Activated T-cell treated with anti-CD3 and anti-CD28 coated beads for 4 hours (primary cell): ENCODE data around the gene PSAP.
"Not testable (repeated sequence)": the region's sequence is repeated elsewhere in the genome, so short reads cannot be mapped to it uniquely, and the experiment has no call there.

Source experiments
- DNase-seq: peaks from one replicate; pipeline ENCODE4 v3.0.0-alpha.2; 2020

The PSAP gene

DNA sequence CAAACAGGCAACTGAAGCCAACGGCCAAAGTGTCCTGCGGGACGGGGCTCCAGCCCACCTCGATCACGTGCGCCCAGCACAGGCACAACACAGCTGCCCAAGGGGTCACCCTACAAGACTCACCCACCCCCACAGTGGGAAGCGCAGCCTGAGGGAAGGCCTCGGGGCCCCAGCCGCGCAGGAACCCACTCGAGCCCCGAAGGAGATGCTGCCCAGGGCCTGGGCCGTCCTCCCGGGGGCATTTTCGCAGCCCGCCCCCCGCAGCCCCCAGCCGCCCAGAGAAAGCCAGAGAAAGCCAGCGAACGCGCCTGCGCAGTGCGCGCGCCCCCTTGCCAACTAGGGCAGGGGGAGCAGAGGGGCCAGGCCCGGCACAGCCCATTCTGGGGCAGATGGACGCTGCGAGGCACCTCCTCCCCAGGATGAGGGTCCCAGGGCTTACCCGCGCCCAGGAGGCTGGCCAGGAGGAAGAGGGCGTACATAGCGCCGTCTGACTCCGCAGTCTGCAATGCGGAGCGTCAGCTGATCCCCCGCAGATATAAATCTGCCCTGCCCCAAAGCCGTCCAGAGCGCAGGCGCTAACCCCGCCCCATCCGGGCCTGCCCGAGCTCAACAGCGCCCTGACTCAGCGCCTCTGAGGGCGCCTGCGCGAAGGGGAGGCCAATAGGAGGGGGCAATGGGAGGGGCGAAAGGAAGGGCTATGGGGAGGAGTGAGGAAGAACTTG is at the start of gene PSAP:
Gene PSAP (minus strand): TSS at position 509 of the 722 bp plus-strand sequence. CDS start 30 bp downstream, at position 479.
- DNase-seq, result peak; percentile 98

DNA sequence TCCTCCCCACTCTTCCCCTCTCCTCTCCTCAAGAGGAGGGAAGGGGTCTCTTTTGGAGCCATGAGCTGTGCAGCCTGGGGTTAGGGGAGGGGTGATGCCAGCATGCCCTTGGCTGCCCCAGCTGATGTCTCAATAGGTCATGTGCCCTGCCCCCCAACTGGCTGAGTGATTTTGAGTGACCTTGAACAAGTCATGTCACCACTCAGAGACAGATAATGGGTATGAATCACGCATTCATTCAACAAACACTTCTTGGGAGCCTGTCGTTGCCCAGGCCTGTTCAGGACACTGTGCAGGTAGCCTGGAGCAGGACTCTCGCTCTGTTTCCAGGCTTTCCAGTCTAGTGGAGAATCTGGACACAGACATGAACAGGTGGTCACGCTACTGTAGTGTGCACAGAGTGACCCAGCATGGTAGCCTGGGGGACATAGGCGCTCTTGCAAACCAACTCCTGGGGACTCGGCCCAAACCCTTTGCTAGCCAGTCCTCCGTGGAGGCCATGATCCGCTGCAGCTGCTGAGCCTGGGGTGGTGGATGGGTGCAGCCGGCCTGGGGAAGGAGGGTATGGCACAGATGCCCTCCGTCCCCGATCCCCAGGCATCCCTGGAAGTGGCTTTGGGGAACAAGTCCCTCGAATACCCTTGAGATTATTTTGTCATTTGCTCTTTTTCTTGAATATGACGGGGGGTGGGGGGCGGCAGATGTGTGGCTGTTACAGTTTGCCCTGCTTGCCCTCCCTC is 49.6 kb upstream of the PSAP start:
- no peak for DNase-seq

DNA sequence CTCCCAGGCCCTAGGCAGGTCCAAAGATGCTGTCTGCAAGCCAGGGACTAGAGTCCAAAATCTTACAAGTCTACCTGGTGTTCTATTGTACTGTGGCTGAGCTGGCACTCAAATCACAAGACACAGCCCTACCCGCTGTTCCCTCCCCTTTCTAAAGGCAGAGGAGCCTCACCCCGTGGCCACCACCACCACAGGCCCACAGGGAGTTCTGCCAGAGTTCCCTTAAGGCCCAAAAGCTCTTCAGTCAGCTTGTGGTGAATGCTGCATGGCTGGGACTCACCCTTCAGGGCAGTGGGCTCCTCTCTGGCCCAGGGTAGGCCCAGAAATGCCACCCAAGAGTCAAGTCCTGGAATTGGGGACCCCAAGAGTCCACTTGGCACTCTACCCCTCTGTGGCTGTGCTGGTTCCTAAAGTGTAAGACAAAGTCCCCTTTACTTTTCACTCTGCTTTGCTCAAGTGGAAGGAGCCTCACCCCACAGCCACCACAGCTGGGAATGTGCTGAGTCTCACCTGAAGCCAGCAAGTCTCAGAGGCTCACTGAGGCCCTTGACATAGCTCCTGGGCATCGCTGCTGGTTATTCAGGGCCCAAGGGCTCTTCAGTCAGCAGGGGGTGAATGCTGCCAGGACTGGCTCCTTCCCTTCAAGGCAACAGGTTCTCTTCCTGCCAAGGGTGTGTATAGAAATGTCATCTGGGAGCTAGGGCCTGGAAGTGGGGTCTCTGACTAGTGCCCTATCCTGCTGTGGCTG is 48.8 kb upstream of the PSAP start:
- DNase-seq, result no peak

DNA sequence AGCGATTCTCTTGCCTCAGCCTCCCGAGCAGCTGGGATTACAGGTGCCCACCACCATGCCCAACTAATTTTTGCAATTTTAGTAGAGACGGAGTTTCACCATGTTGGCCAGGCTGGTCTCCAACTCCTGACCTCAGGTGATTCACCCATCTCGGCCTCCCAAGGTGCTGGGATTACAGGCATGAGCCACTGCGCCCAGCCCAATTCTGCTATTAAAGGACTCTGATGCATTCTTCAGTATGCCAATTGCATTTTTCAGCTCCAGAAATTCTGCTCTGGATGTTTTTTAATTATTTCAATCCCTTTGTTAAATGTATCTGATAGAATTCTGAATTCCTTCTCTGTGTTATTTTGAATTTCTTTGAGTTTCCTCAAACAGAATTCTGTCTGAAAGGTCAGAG is 47.3 kb upstream of the PSAP start:
- DNase-seq, result not testable (repeated sequence)

GRCh38 chr10:71893920-71894319 is 42.9 kb upstream of the PSAP start:
- no peak for DNase-seq

- no peak for DNase-seq
Observed at GRCh38 chr10:71893258-71893815, 42.3 kb upstream of the PSAP start.

DNA sequence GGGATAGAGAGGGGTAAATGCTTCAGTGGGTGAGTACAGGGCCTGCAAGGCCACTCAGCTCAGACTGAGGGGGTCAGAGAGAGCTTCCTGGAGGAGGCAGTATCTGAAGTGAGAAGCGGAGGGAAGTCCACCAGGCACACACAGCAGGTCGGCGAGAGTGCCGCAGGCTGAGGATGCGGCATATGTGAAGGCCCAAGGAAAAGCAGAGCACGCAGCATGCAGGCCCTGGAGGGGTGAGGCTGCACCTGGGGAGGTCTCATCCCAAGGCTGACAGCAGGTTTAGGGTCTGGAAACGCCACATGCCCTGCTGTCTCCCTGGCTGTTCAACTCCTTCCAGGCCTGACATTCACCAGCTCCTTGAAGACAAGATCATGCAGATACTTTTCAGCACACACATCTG is 40.4 kb upstream of the PSAP start:
- no peak for DNase-seq

DNA sequence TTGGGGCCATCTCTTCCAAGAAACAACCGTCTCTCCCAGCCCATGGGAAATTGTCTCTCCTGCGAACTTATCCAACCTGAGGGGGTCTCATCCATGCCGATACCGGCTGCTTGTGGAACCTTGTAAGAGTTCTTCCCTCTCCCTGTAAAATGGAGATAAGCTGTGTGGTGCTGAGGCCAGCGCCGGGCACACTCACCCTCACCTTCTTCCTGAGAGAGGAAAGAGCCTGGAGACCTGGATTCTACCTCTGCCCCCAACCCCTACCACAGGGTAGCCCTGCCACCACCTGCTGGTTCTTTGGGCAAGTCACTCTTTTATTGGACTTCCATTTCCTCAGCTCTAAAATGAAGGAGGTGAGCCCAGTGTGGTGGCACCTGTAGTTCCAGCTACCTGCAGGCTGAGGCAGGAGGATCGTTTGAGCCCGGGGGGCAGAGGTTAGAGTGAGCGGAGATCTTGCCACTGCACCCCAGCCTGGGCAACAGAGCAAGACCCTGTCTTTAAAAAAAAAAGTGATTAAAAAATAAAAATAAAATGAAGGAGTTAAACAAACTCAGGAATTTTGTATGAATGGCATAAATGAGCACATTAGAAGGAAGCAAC is 38.4 kb upstream of the PSAP start:
- no peak for DNase-seq

GRCh38 chr10:71888623-71889387 is 37.8 kb upstream of the PSAP start:
- DNase-seq, result peak; percentile 35

DNA sequence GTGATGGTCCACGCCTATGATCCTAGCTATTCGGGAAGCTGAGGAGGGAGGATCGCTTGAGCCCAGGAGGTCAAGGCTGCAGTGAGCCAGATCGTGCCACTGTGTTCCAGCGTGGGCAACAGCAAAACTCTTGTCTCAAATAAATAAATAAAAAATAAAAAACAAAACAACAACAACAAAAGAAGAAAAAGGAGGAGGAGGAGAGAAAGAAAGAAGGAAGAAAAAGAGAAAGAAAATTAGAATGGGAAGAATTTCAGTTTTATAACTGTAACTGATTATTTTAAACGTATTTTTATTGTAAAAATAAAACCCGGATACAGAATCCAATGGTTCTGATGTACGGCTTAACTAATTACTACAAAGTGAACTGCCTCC is 37.2 kb upstream of the PSAP start:
- no peak for DNase-seq

DNA sequence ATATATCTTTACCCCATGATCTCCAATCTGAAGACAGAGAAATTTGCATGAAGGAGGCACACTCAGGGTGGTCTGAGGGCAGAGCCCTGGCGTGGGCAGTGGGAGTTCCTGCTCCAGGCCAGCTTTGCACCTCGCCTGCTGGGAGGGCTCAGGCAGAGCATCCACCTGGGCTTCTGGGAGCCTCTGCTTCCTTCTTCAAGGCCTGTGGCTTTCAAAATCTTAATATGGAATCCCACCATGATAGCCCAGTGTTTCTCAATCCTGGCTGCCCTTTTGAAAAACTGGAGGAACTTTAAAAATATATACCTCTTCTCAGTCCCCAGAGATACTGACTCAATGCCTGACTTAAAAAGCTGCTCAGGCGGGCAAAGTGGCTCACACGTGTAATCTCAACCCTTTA is 36.7 kb upstream of the PSAP start:
- DNase-seq, result no peak

DNA sequence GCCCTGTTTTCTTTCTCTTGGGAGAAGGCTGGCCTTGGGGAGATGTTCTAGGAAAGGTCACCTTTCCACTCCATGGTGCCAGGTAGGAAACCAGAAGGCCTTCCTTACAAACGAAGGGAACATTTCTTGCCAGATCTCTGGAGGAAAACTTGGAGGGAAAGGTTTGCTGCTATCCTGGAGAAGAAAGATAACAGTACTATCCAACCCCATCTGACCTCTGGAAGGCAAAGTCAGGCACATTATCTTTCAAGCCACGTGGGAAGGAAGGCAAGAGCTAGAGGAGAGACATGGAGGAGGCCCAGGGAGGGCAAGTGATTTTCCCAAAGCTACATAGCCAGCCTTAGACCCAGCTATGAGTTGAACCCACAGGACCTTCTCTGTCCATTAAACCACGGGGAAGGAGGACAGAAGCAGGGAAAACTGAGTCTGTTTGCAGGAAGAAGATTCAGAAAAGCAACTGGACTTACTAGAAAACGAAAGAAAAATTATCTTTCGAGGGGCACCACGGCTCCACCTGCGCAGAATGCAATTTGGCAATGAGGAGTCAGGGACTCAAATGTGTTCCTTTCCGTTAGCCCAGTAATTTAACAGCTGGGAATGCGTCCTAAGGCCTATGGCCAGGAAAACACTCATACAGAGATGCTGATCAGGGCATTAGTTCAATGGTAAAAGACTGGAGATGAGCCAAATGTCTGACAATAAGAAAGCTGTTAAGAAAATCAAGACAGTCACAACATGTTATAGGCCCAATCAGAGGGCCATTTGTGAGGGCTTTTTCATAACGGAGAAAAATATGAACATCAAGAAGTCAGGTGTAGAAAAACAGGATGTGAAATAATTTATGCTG is 32.0 kb upstream of the PSAP start:
- no peak for DNase-seq

GRCh38 chr10:71881647-71882355 is 30.8 kb upstream of the PSAP start:
- DNase-seq, result no peak

- not testable (repeated sequence) for DNase-seq
Observed at GRCh38 chr10:71881307-71881624, 30.2 kb upstream of the PSAP start.

DNA sequence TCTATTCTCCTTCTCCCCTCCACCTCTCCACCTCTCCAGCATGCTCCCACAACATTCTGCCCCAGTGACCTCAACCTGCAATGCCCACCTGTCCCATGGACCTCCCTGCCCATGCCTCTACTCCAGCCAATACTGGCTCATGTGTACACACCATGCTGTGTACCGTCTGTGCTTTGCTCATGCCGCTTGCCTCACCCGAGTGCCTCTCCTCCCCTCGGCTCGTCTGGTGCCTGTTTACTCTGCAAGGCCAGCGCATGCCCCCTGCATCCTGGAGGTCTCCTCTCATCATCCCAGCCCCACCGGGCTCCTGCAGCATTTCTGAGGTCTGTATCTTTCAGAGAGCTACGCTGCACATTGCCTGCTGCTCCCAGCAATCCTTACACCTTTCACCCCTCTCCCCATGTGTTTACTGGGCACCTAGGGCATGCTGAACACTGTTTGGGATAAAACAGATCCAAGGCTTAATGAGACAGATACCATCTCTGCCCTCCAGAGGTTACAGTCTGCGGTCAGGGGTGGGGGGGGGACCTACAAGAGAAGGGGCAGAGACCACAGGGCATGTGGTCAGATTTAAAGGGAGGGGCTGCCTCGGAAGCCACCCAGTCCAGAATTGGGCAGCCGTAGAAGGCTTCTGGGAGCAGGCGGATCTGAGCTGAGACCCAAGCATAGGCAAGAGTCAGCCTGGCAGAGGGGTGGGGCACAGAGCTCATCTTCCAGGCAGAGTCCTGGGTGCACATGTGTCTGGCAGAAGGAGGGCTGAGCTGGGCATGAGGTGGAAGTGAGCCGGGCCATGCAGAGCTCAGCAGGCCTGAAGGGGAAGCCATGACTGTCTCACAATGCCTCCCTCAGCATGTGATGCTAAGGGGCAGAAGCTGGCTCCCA is 29.6 kb upstream of the PSAP start:
- no peak for DNase-seq

DNA sequence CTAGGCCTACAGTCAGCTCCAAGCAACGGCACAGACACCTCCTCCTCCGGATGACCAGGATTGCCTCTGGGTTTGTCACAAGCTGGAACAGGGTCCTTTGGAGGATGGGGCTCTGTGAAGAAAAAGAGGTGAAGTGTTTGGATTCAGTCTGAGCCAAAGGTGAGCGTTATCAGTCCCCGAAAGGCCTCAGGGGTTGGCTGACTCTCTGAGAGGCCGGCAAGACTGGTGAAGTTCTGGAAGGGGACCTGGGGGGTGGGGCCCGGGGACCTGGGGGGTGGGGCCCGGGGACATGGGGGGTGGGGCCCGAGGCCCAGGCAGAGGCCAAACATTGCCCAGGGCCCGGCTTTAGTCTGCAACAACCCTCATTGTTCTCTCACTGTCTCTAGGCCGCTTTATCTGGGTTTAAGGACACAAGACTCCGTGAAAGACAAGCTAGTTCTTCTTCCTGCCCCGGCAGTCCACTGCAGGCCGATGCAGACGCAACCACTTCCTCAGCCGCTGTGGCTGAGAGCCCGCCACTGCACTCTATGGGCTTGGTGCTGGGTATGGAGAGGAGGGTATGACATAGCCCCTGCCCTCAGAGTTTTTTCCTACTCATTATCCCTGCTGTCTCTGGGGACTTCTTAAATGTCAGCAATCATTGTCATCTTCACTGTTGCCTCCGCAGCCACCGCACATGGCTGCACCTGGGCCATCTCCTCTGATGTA is 27.4 kb upstream of the PSAP start:
- DNase-seq, result no peak

DNA sequence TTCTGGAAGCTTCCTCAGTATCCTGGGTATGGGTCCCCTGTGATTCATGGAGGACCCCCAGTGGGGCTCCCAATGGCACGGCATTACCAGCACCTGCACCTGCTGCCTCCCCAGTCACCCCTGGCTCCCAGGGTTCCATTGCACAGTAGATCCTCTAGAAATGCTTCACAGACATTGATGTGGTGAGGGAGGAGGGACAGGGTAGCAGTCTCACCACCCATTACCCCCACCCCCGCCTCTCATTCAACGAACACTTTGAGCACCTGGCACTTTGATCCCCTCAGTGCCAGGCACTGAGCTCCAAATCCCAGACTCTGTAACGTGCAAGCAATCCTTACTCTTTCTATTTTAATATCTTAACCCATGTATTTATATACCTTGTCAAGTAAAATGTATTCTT is 26.8 kb upstream of the PSAP start:
- no peak for DNase-seq

DNA sequence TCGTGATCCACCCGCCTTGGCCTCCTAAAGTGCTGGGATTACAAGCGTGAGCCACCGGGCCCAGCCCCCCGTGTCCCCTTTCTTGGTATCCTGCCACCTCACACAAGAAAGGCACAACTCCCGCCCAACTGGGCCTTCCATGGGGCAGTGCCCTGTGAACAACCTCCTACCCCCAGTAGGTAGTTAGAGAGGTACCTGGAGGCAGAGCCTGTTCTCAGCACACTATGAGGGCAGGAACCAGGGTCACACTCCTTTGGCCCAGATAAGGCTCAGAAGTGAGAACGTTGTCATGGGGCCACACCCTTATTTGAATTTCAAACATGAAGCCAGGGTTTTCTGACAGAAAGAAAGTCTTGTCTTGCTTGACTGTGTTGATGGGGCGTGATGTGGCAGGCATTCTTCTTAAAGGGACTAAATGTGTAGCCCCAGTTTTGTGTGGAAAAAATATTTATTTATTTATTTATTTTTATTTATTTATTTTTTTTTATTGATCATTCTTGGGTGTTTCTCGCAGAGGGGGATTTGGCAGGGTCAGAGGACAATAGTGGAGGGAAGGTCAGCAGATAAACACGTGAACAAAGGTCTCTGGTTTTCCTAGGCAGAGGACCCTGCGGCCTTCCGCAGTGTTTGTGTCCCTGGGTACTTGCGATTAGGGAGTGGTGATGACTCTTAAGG is 23.8 kb upstream of the PSAP start:
- DNase-seq, result not testable (repeated sequence)
